Esophagus muscularis mucosa (tissue), 4 donors: ENCODE results near the gene MATCAP1. TPM values are rescaled to one million over a fixed set of nuclear protein-coding genes. Genes with fewer than 3 reads are reported as not detected.

Experiments used
- DNase-seq: peaks from one replicate; pipeline ENCODE4 v3.0.0-alpha.2; 2017; ENCODE audit errors: extremely low spot score
- H3K27ac ChIP-seq, 4 donors: fragments of 200-600 bp; sonication (generic); replicated peaks in 1 of 4; 1 replicate in 3 of 4; 2 replicates in 1 of 4; pipeline ENCODE4 v1.5.1; 2016 to 2019; ENCODE audit warnings: mild to moderate bottlenecking in 1 of 4
- H3K27me3 ChIP-seq, 4 donors: fragments of 200-600 bp; sonication (generic); one replicate each; pipeline versions ENCODE4 v1.5.1 to v1.6.0; 2016 to 2019
- H3K36me3 ChIP-seq, 4 donors: fragments of 200-600 bp; sonication (generic); one replicate each; pipeline ENCODE4 v1.5.1; 2016 to 2019
- H3K4me1 ChIP-seq, 4 donors: fragments of 200-600 bp; sonication (generic); one replicate each; pipeline ENCODE4 v1.5.1; 2016 to 2019
- H3K4me3 ChIP-seq, 4 donors: fragments of 200-600 bp; sonication (generic); 1 replicate in 2 of 4; 2 replicates in 2 of 4; pipeline ENCODE4 v1.5.1; 2016 to 2019; ENCODE audit warnings: mild to moderate bottlenecking in 4 of 4, moderate library complexity in 1 of 4
- H3K9me3 ChIP-seq, 4 donors: fragments of 200-600 bp; sonication (generic); 1 replicate in 3 of 4; 2 replicates in 1 of 4; pipeline ENCODE4 v1.5.1; 2016 to 2019
- EP300 ChIP-seq: sonication (generic); formaldehyde crosslinking; IDR thresholded peaks from one replicate; pipeline ENCODE4 v1.6.1; 2017; ENCODE audit warnings: antibody characterized with exemption
- POLR2A ChIP-seq: fragments of 450-650 bp; IDR thresholded peaks from one replicate; pipeline ENCODE4 v1.6.1; 2017; ENCODE audit warnings: antibody characterized with exemption, moderate library complexity, mild to moderate bottlenecking, low read depth
- POLR2AphosphoS5 ChIP-seq, 2 donors: sonication (generic); formaldehyde crosslinking; IDR thresholded peaks; one replicate each; pipeline ENCODE4 v1.6.1; 2017; ENCODE audit warnings: antibody characterized with exemption in 2 of 2
- WGBS: methylation state at CpG from one replicate; pipeline ENCODE4 v1.1.5; 2018; 5-methylcytosine and 5-hydroxymethylcytosine counted together
- intact Hi-C: fragments of 100-400 bp; cut with DNase I; formaldehyde crosslinking; loops from one replicate; pipeline ENCODE4 v1.15.1; 2023
- total RNA-seq, 4 donors: library from RNA; depleted of rRNA; stranded (reverse); fragments of >200 nt; gene quantifications; one replicate each; pipeline versions ENCODE4 v1.1.0 to v1.2.1, GENCODE V29; 2016
- TF ChIP-seq, protein P1 (sequence below), 3 experiments: fragments of 200-600 bp in 2 of 3; fragments of 450-650 bp in 1 of 3; sonication (generic) in 2 of 3; IDR thresholded peaks; one replicate each; pipeline ENCODE4 v1.5.1; 2017 to 2019; ENCODE audit warnings: antibody characterized with exemption in 3 of 3, mild to moderate bottlenecking in 2 of 3, moderate library complexity in 1 of 3

Gene MATCAP1
- total RNA-seq, 4 donors from 2014 or later, result 7.8 to 17.7 (median 11.2) TPM

- no peak for DNase-seq
- H3K36me3 ChIP-seq, result peaks cover 7 to 63% (median 48%) of the 10 kb centered on the region in 4 donors
- intact Hi-C loops, result no loop called here
- no peak overlapping the region for H3K4me3 ChIP-seq
- H3K27ac ChIP-seq, result no peak overlapping the region
- no peaks in the 10 kb centered on the region for H3K27me3 ChIP-seq
- peaks cover 7 to 20% (median 19%) of the 10 kb centered on the region in 4 donors for H3K4me1 ChIP-seq
- TF ChIP-seq POLR2A, result no peak
- TF ChIP-seq POLR2AphosphoS5 (IDR thresholded peaks at IDR 0.05), result no peak
- TF ChIP-seq, protein P1, sequence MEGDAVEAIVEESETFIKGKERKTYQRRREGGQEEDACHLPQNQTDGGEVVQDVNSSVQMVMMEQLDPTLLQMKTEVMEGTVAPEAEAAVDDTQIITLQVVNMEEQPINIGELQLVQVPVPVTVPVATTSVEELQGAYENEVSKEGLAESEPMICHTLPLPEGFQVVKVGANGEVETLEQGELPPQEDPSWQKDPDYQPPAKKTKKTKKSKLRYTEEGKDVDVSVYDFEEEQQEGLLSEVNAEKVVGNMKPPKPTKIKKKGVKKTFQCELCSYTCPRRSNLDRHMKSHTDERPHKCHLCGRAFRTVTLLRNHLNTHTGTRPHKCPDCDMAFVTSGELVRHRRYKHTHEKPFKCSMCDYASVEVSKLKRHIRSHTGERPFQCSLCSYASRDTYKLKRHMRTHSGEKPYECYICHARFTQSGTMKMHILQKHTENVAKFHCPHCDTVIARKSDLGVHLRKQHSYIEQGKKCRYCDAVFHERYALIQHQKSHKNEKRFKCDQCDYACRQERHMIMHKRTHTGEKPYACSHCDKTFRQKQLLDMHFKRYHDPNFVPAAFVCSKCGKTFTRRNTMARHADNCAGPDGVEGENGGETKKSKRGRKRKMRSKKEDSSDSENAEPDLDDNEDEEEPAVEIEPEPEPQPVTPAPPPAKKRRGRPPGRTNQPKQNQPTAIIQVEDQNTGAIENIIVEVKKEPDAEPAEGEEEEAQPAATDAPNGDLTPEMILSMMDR (IDR thresholded peaks at IDR 0.05), result no peak
- no peak for TF ChIP-seq EP300
- no peaks in the 10 kb centered on the region for H3K9me3 ChIP-seq
- WGBS, result 85% methylated on average over 12 of the region's 23 CpGs
These were observed 19.3 kb upstream of the MATCAP1 start for GRCh38 chr16:67202956-67203493.

- intact Hi-C loops, result no loop called here
- Histone ChIP-seq H3K9me3 (no peaks in the 10 kb centered on the region), H3K36me3 (peaks cover 10 to 63% (median 54%) of the 10 kb centered on the region in 4 donors), H3K4me3 (no peak overlapping the region), H3K27ac (no peak overlapping the region), H3K4me1 (peaks cover 7 to 25% (median 23%) of the 10 kb centered on the region in 4 donors), H3K27me3 (no peaks in the 10 kb centered on the region)
- TF ChIP-seq, protein P1 (IDR thresholded peaks at IDR 0.05), result no peak
- TF ChIP-seq POLR2A (no peak), POLR2AphosphoS5 (IDR thresholded peaks at IDR 0.05) (no peak), EP300 (no peak)
- DNase-seq, result no peak
- WGBS, result no CpG with 5 or more reads among the region's 12 CpGs
These were observed 18.7 kb upstream of the MATCAP1 start for GRCh38 chr16:67202426-67202825.

DNA sequence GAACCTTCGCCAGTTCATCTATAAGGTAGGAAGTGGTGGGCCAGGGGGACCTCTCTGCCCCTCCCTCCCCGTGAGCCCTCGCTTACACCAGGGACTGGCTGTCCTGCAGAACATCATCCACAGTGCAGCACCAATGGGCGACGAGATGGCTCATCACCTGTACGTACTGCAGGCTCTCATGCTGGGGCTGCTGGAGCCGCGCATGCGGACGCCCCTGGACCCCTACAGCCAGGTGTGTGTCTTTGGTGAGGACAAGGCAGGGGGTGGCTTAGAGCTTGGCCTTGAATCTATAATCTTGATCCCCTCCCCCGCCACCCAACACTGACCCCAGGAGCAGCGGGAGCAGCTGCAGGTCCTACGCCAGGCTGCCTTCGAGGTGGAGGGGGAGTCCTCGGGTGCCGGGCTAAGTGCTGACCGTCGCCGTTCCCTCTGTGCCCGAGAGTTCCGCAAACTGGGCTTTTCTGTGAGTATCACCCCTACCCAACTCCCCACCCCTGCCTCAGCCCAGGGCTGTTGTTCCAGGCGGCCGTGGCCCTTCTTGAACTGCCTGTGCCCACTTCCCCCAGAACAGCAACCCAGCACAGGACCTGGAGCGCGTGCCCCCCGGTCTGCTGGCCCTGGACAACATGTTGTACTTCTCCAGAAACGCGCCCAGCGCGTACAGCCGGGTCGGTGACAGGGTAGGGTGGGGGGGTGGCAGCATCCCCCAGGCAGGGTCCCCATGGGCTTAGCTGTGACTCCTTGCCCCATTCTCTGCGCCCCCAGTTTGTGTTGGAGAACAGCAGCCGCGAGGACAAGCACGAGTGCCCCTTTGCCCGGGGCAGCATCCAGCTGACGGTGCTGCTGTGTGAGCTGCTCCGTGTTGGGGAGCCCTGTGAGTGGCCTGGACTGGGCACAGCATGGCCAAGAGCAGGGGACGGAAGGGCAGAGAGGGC is 17.9 kb upstream of the MATCAP1 start:
- Histone ChIP-seq H3K4me1 (peaks cover 7 to 26% (median 23%) of the 10 kb centered on the region in 4 donors), H3K4me3 (no peak overlapping the region), H3K36me3 (peaks cover 18 to 68% (median 60%) of the 10 kb centered on the region in 4 donors), H3K9me3 (no peaks in the 10 kb centered on the region), H3K27me3 (no peaks in the 10 kb centered on the region), H3K27ac (no peak overlapping the region)
- DNase-seq, result no peak
- WGBS, result 96% methylated on average over 22 of the region's 40 CpGs
- TF ChIP-seq POLR2A (no peak), EP300 (no peak), POLR2AphosphoS5 (IDR thresholded peaks at IDR 0.05) (no peak)
- TF ChIP-seq, protein P1 (IDR thresholded peaks at IDR 0.05), result no peak
- intact Hi-C loops, result no loop called here

- no peaks in the 10 kb centered on the region for H3K27me3 ChIP-seq
- H3K4me1 ChIP-seq, result peaks cover 7 to 26% (median 23%) of the 10 kb centered on the region in 4 donors
- no peak for DNase-seq
- WGBS, result 90% methylated on average over 8 of the region's 8 CpGs
- no peaks in the 10 kb centered on the region for H3K9me3 ChIP-seq
- no peak overlapping the region for H3K4me3 ChIP-seq
- TF ChIP-seq, protein P1 (IDR thresholded peaks at IDR 0.05), result no peak
- no peak for TF ChIP-seq EP300
- no peak for TF ChIP-seq POLR2AphosphoS5 (IDR thresholded peaks at IDR 0.05)
- TF ChIP-seq POLR2A, result no peak
- no peak overlapping the region for H3K27ac ChIP-seq
- peaks cover 30 to 80% (median 72%) of the 10 kb centered on the region in 4 donors for H3K36me3 ChIP-seq
- intact Hi-C loops, result no loop called here
These were observed 16.7 kb upstream of the MATCAP1 start for GRCh38 chr16:67200491-67200890.
